Mucosa of descending colon (tissue), 3 donors: Measurements from ENCODE around the gene TCF20. TPM values are rescaled to one million over a fixed set of nuclear protein-coding genes. Genes with fewer than 3 reads are reported as not detected.

Experiments
- ATAC-seq: fragments of 200-7000 bp; cut with Tn5 transposase; one replicate; pipeline ENCODE4 v1.9.1; 2020; ENCODE audit warnings: mild to moderate bottlenecking, moderate library complexity
- DNase-seq, 3 donors: peaks; one replicate each; pipeline ENCODE4 v3.0.0-alpha.2; 2020
- H3K36me3 ChIP-seq: fragments of 200-600 bp; one replicate; pipeline ENCODE4 v1.8.0; 2021; ENCODE audit warnings: low read depth, mild to moderate bottlenecking
- H3K4me1 ChIP-seq: fragments of 200-600 bp; one replicate; pipeline ENCODE4 v1.8.0; 2021; ENCODE audit warnings: low read depth, mild to moderate bottlenecking
- H3K4me3 ChIP-seq: fragments of 200-600 bp; one replicate; pipeline ENCODE4 v1.8.0; 2021; ENCODE audit warnings: mild to moderate bottlenecking
- H3K9me3 ChIP-seq: fragments of 200-600 bp; one replicate; pipeline ENCODE4 v1.8.0; 2021; ENCODE audit warnings: mild to moderate bottlenecking
- intact Hi-C, 2 donors: fragments of 100-400 bp; cut with DNase I in 1 of 2; cut with micrococcal nuclease in 1 of 2; formaldehyde crosslinking; loops; one replicate each; pipeline versions ENCODE4 v1.11.0 to v1.11.1; 2022; cut with DNase I, micrococcal nuclease
- total RNA-seq, 3 donors: library from RNA; stranded (reverse); fragmentation: NEBNext Ultra II Directional in 2 of 3; extraction: Animal tissue kit (Norgen Biotek cat#: 25700) in 2 of 3; gene quantifications; one replicate each; pipeline versions ENCODE4 v1.2.1 to v1.2.4, GENCODE V29; 2021 to 2023
- TF ChIP-seq, protein P1 (sequence below): fragments of 200-600 bp; IDR thresholded peaks from one replicate; pipeline ENCODE4 v1.8.0; 2022; ENCODE audit warnings: antibody characterized with exemption, mild to moderate bottlenecking
- donor health status: DM: no; HTN: no; CAD: no; lungs with moderate emphysema.
- donor health status: DM: no; HTN: no; CAD: no.
- donor health status: DM: no; HTN: yes; CAD: no.

Gene TCF20
- total RNA-seq, 3 donors from 2014 or later = 50.6 to 62.8 (median 58.2) TPM

DNA sequence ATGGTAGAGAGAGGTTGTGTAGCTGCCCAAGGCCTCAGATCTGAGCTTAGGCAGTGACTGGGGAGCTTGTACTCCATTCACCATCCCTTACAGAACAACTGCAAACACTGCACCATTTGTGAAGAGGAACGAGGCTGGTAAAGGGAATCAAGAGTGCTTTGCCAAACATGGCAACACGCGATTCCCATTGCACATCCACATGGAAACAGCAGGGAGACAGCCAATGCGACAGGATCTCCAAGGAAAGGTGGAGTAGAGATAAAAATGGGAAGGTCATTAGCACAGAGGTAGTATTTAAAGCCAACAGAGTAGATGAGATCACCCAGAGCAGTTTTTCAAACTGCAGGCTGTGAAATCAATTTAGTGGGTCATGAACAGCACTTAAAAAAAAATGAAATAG lies 42.0 kb downstream of the TCF20 start:
- H3K4me3 ChIP-seq = no peak overlapping the region
- no peaks in the 10 kb centered on the region for H3K9me3 ChIP-seq
- ATAC-seq (no peak), DNase-seq (no peak)
- no peaks in the 10 kb centered on the region for H3K36me3 ChIP-seq
- intact Hi-C loops = no loop called here
- peaks cover 6% of the 10 kb centered on the region for H3K4me1 ChIP-seq
- TF ChIP-seq, protein P1, sequence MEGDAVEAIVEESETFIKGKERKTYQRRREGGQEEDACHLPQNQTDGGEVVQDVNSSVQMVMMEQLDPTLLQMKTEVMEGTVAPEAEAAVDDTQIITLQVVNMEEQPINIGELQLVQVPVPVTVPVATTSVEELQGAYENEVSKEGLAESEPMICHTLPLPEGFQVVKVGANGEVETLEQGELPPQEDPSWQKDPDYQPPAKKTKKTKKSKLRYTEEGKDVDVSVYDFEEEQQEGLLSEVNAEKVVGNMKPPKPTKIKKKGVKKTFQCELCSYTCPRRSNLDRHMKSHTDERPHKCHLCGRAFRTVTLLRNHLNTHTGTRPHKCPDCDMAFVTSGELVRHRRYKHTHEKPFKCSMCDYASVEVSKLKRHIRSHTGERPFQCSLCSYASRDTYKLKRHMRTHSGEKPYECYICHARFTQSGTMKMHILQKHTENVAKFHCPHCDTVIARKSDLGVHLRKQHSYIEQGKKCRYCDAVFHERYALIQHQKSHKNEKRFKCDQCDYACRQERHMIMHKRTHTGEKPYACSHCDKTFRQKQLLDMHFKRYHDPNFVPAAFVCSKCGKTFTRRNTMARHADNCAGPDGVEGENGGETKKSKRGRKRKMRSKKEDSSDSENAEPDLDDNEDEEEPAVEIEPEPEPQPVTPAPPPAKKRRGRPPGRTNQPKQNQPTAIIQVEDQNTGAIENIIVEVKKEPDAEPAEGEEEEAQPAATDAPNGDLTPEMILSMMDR = no peak

DNA sequence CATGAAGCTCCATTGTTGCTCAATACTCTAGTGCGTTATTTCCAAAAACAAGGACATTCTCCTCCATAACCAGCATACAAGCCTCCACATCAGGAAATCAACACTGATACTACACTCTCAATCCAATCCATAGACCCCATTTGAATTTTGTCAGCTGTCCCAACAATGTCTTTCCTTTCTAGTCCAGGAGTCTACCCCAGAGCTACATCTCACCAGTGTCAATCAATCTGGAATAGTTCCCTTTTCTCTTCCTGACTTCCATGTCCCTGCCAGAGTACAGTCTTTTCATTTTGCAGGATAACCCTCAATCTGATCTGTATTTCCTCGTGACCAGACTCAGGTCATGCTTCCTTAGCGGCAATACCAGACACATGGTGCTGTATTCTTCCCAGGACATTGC lies 43.0 kb downstream of the TCF20 start:
- Histone ChIP-seq H3K4me1 (peaks cover 6% of the 10 kb centered on the region), H3K36me3 (no peaks in the 10 kb centered on the region), H3K4me3 (no peak overlapping the region), H3K9me3 (no peaks in the 10 kb centered on the region)
- TF ChIP-seq, protein P1 = no peak
- intact Hi-C loops = no loop called here
- no peak for ATAC-seq
- DNase-seq = no peak

DNA sequence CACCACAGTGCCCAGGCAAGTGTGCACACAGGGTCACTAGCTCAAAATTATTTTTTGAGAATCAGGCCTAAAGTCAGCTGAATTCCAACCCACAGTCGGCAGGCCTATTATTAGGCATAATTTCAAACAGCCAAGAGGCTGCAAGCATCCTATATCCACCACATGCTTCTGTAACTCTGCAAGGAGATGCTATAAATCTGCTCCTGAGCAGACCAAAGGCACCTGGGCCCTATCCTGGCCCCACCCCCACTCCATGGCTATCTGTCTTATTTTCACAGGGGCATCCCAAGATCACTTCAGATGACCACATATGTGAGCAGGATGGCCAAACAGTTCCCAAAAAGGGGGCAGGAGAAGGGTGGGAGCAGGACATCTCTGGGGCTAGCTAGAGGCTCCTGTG lies 44.6 kb downstream of the TCF20 start:
- H3K9me3 ChIP-seq = no peaks in the 10 kb centered on the region
- ATAC-seq = no peak
- TF ChIP-seq, protein P1 = no peak
- no peaks in the 10 kb centered on the region for H3K36me3 ChIP-seq
- H3K4me1 ChIP-seq = peaks cover 4% of the 10 kb centered on the region
- intact Hi-C loops = no loop called here
- H3K4me3 ChIP-seq = no peak overlapping the region
- no peak for DNase-seq

DNA sequence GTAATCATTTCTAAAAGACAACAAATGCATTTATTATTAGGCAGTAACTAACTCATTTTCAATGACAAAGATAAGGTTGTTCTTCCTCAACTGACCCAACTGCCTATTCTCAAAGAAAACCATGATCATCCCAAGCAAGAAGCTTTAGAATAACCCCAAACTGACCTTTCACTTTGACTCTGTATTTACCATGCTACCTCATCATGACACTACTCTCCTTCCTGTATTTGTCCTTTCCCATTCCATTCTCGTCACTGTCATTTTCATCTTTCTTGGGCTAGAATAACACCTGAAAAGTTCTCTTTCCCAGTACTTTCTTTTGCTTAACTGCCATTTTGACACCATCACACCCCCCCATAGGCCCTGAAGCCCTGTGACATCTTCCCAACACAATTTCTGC lies 48.3 kb downstream of the TCF20 start:
- intact Hi-C loops = no loop called here
- ATAC-seq = no peak

More for the DNA sequence above, 48.3 kb downstream of the TCF20 start:
- no peak for DNase-seq
- Histone ChIP-seq H3K36me3 (no peaks in the 10 kb centered on the region), H3K4me3 (no peak overlapping the region), H3K4me1 (peaks cover 6% of the 10 kb centered on the region), H3K9me3 (no peaks in the 10 kb centered on the region)
- TF ChIP-seq, protein P1 = no peak

Other genes with a start within 250 kb of the TCF20 start
- gene NAGA, start 199.8 kb downstream of the TCF20 start, total RNA-seq = 10 to 100 TPM; 24.3 to 35.8 (median 35.4) TPM
- gene PHETA2, start 196.4 kb downstream of the TCF20 start, total RNA-seq = 10 to 100 TPM; 13.0 to 15.7 (median 13.5) TPM
- 100 to 1,000 TPM in 2 of 3 donors, 10 to 100 TPM in 1; 79.7 to 118 (median 102) TPM for gene SMDT1, start 191.0 kb downstream of the TCF20 start, total RNA-seq
- 100 to 1,000 TPM in 2 of 3 donors, 10 to 100 TPM in 1; 85.3 to 106 (median 105) TPM for gene NDUFA6, start 179.9 kb downstream of the TCF20 start, total RNA-seq
- gene CYP2D6, start 139.8 kb downstream of the TCF20 start, total RNA-seq = 10 to 100 TPM in 1 of 3 donors, 1 to 10 TPM in 2; 3.8 to 10.0 (median 4.7) TPM
- 1 to 10 TPM in 2 of 3 donors, under 1 TPM in 1; 0.46 to 3.1 (median 2.9) TPM for gene NFAM1, start 161.8 kb upstream of the TCF20 start, total RNA-seq
- gene RRP7A, start 249.1 kb upstream of the TCF20 start, total RNA-seq = 10 to 100 TPM; 32.2 to 37.0 (median 32.4) TPM